Skeletal muscle satellite cell (primary cell): ENCODE measurements around the gene REXO5.
"Not testable (repeated sequence)": the region's sequence is repeated elsewhere in the genome, so short reads cannot be mapped to it uniquely, and the experiment has no call there.

ENCODE experiments used
- H3K27me3 ChIP-seq: 2 replicates; pipeline ENCODE4 v1.7.0; 2013; ENCODE audit warnings: low read length; ENCODE audit not compliant: control insufficient read depth, insufficient read depth
- H3K36me3 ChIP-seq: 2 replicates; pipeline ENCODE4 v1.7.0; 2013; ENCODE audit warnings: mild to moderate bottlenecking, control low read depth, low read length; ENCODE audit not compliant: insufficient read depth
- H3K4me1 ChIP-seq: 2 replicates; pipeline ENCODE4 v1.7.0; 2013; ENCODE audit warnings: low read length; ENCODE audit not compliant: control insufficient read depth, insufficient read depth
- H3K4me2 ChIP-seq: 2 replicates; pipeline ENCODE4 v1.7.0; 2013; ENCODE audit warnings: mild to moderate bottlenecking, low read length
- H3K4me3 ChIP-seq: 2 replicates; pipeline ENCODE4 v1.7.0; 2013; ENCODE audit warnings: low read length
- H3K9ac ChIP-seq: 2 replicates; pipeline ENCODE4 v1.7.0; 2013; ENCODE audit warnings: mild to moderate bottlenecking, low read depth, low read length, moderate library complexity
- H3K9me3 ChIP-seq: replicated peaks from 2 replicates; pipeline ENCODE4 v1.7.0; 2013; ENCODE audit warnings: mild to moderate bottlenecking, control low read depth, low read length

The REXO5 gene

GRCh38 chr16:20853981-20854620 lies 47.8 kb downstream of the REXO5 start:
- H3K4me3 ChIP-seq: no peak overlapping the region
- peaks cover 47% of the 10 kb centered on the region for H3K4me1 ChIP-seq
- H3K27me3 ChIP-seq: no peaks in the 10 kb centered on the region
- H3K9me3 ChIP-seq: no peaks in the 10 kb centered on the region
- H3K9ac ChIP-seq: no peak overlapping the region
- H3K4me2 ChIP-seq: no peak overlapping the region
- peaks cover 58% of the 10 kb centered on the region for H3K36me3 ChIP-seq

DNA sequence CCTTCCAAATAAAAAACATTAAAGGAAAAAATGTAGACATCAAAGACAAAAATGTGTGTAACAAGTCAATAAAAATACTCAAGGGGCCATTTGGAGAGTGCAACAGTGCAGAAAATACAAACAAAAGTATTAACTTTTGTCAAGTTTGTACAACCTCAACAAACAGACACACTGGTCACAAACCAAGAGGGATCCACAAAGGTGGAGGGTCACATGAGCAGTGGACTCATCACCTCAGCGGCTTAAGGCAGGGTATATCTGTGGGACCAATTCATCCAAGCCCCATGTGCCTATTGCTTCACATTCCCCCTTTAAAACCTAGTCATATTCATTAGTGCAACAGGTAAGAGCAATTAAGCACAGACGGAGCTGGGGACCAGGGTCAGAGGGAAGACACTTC lies 48.6 kb downstream of the REXO5 start:
- Histone ChIP-seq H3K9me3 (no peaks in the 10 kb centered on the region), H3K36me3 (peaks cover 67% of the 10 kb centered on the region), H3K9ac (no peak overlapping the region), H3K27me3 (no peaks in the 10 kb centered on the region), H3K4me3 (no peak overlapping the region), H3K4me1 (peaks cover 43% of the 10 kb centered on the region), H3K4me2 (no peak overlapping the region)

- peaks cover 22% of the 10 kb centered on the region for H3K4me1 ChIP-seq
- no peaks in the 10 kb centered on the region for H3K27me3 ChIP-seq
- peaks cover 82% of the 10 kb centered on the region for H3K36me3 ChIP-seq
- H3K9me3 ChIP-seq: no peaks in the 10 kb centered on the region
- H3K4me3 ChIP-seq: no peak overlapping the region
- no peak overlapping the region for H3K9ac ChIP-seq
- H3K4me2 ChIP-seq: no peak overlapping the region
Measured at GRCh38 chr16:20857281-20857680, 51.0 kb downstream of the REXO5 start.

GRCh38 chr16:20859229-20859628 lies 52.9 kb downstream of the REXO5 start:
- no peak overlapping the region for H3K4me2 ChIP-seq
- no peaks in the 10 kb centered on the region for H3K9me3 ChIP-seq
- H3K4me1 ChIP-seq: peaks cover 2% of the 10 kb centered on the region
- peaks cover 70% of the 10 kb centered on the region for H3K36me3 ChIP-seq
- no peak overlapping the region for H3K4me3 ChIP-seq
- no peaks in the 10 kb centered on the region for H3K27me3 ChIP-seq
- H3K9ac ChIP-seq: no peak overlapping the region

DNA sequence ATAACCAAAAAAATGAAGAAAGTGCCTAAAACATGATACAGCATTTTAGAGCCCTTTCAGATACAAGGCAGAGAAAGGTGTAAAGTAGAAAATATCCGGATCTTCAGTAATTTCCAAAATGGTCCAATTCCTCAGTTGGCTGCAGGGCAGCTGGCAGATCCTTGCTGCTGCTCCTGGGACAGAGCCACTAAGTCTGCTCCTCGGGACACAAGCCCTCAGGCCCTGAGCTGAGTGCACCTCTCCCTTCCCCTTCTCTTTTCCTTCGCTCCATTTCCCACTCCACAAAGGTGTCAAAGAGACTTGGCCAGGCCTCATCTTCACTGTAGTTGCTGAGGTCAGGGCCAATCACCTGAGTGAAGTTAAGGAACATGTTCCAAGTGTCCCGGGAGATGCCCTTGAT lies 53.4 kb downstream of the REXO5 start:
- no peaks in the 10 kb centered on the region for H3K9me3 ChIP-seq
- no peak overlapping the region for H3K4me3 ChIP-seq
- peaks cover 3% of the 10 kb centered on the region for H3K4me1 ChIP-seq
- no peak overlapping the region for H3K4me2 ChIP-seq
- no peak overlapping the region for H3K9ac ChIP-seq
- H3K36me3 ChIP-seq: peaks cover 68% of the 10 kb centered on the region
- H3K27me3 ChIP-seq: no peaks in the 10 kb centered on the region

- Histone ChIP-seq H3K4me2 (no peak overlapping the region), H3K36me3 (peaks cover 63% of the 10 kb centered on the region)
Measured at GRCh38 chr16:20860361-20860760, 54.0 kb downstream of the REXO5 start.

DNA sequence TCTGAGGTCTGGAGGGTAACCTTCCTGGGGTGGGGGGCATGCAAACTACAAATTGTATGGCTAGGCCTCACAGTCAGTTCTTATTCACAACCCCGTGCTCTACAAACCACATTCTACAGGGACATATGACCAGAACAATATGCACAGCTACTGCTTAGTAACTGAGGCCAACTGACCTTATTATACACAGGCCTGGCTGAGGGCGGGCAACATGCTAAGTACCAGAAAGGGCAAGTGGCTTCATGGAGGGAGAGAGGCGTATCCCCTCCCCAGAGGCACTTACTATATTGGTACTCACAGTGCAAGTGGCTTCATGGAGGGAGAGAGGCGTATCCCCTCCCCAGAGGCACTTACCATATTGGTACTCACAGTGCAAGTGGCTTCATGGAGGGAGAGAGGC lies 54.7 kb downstream of the REXO5 start:
- Histone ChIP-seq H3K4me1 (peaks cover 16% of the 10 kb centered on the region), H3K36me3 (peaks cover 56% of the 10 kb centered on the region)
- H3K4me3 ChIP-seq, H3K4me2 ChIP-seq, H3K9me3 ChIP-seq, H3K27me3 ChIP-seq, H3K9ac ChIP-seq: not testable (repeated sequence)

More at GRCh38 chr16:20860361-20860760, 54.0 kb downstream of the REXO5 start:
- Histone ChIP-seq H3K9ac (no peak overlapping the region), H3K4me3 (no peak overlapping the region), H3K4me1 (peaks cover 9% of the 10 kb centered on the region), H3K9me3 (no peaks in the 10 kb centered on the region), H3K27me3 (no peaks in the 10 kb centered on the region)

GRCh38 chr16:20862162-20862960 lies 56.0 kb downstream of the REXO5 start:
- Histone ChIP-seq H3K4me2 (no peak overlapping the region), H3K4me3 (no peak overlapping the region), H3K36me3 (peaks cover 44% of the 10 kb centered on the region), H3K4me1 (peaks cover 29% of the 10 kb centered on the region), H3K9ac (no peak overlapping the region), H3K27me3 (no peaks in the 10 kb centered on the region), H3K9me3 (no peaks in the 10 kb centered on the region)

- H3K27me3 ChIP-seq, H3K9me3 ChIP-seq, H3K4me2 ChIP-seq, H3K9ac ChIP-seq, H3K4me3 ChIP-seq: not testable (repeated sequence)
- H3K36me3 ChIP-seq: peaks cover 34% of the 10 kb centered on the region
- H3K4me1 ChIP-seq: peaks cover 49% of the 10 kb centered on the region
Measured at GRCh38 chr16:20864376-20864775, 58.0 kb downstream of the REXO5 start.

DNA sequence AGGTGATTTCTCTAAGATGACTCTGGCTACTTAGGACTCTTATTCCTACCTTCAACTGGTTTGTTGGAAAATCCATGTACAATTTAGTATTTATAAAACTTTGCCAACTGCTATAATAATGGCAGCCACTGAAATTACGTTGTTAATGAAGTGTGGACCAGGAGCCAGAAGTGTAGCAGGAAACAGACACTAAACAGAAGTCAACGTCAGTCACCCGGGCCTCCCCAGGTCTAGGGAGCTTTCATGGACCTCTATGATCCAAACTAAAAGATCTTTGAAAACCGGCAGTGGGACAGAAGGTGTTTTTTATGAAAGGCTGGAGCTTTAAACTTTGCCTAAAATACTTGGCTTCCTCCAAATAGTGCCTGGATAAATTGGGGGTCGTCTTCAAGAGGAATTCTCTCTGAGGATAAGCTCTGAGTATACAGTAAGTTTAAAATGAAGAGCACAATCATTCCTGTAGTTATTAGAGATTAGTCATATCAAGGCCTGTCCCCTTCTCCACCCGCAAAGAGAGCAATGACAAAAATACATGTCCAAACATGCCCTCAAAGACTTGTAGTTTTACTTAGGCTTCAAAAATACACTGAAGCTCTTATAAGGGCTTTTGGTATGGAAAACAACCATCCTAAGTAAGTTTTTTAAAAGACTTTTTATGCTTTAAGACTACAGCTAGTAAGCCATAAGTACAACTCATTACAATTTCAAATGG lies 59.2 kb downstream of the REXO5 start:
- peak overlapping the region; percentile 66 for H3K4me2 ChIP-seq
- H3K36me3 ChIP-seq: peaks cover 22% of the 10 kb centered on the region
- H3K4me3 ChIP-seq: peak overlapping the region; percentile 6
- H3K9me3 ChIP-seq: no peaks in the 10 kb centered on the region
- peaks cover 49% of the 10 kb centered on the region for H3K4me1 ChIP-seq
- peak overlapping the region; percentile 84 for H3K9ac ChIP-seq
- no peaks in the 10 kb centered on the region for H3K27me3 ChIP-seq

DNA sequence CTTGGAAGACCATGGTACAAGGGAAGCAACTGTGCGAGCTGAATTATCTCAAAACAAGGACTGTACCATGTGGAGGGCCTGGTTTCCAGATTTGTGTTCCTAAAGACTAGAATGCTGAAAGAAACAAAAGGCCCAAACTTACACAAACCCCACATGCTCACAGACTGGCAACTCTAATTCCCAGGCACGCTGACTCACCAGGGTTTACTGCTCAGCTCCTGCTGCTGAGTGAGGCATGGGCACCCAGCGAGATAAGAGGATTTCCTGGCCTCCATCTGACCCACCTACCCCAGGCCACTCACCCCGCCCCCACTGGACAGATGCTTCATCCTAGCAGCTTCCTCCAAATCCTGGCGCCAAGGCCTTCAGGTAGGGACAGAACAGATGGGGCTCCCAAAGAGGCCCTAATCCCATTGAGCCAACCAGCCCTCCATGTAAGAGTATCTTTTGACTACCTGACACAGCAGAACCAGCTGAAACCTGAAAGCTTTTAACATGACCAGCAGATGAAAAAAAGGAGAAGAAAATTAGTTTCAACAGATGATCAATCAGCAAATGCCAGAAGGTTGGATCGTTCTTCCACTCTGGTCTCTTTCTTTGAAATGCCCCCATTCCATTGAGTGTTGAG lies 59.9 kb downstream of the REXO5 start:
- peak overlapping the region; percentile 66 for H3K4me2 ChIP-seq
- H3K4me3 ChIP-seq: peak overlapping the region; percentile 6
- peaks cover 53% of the 10 kb centered on the region for H3K4me1 ChIP-seq
- H3K36me3 ChIP-seq: peaks cover 15% of the 10 kb centered on the region
- no peaks in the 10 kb centered on the region for H3K9me3 ChIP-seq
- H3K27me3 ChIP-seq: no peaks in the 10 kb centered on the region
- peak overlapping the region; percentile 84 for H3K9ac ChIP-seq
